ENCODE results near the gene IQCE.

The IQCE gene

GRCh38 chr7:2660359-2661095, 101.7 kb downstream of the IQCE start:
- in situ Hi-C loops (cut with MboI; ENCODE audit: low sequenced_read_pairs): no loop called here

- in situ Hi-C loops (cut with MboI; ENCODE audit: low sequenced_read_pairs): no loop called here
Measured at GRCh38 chr7:2661096-2661449, 102.3 kb downstream of the IQCE start.

- in situ Hi-C loops (cut with MboI; ENCODE audit: low sequenced_read_pairs): no loop called here
Measured at GRCh38 chr7:2661602-2662272, 103.0 kb downstream of the IQCE start.

- in situ Hi-C loops (cut with MboI; ENCODE audit: low sequenced_read_pairs): no loop called here
Measured at GRCh38 chr7:2662273-2663120, 103.7 kb downstream of the IQCE start.

- in situ Hi-C loops (cut with MboI; ENCODE audit: low sequenced_read_pairs): no loop called here
Measured at GRCh38 chr7:2663121-2663886, 104.5 kb downstream of the IQCE start.

GRCh38 chr7:2663960-2664359, 105.2 kb downstream of the IQCE start:
- in situ Hi-C loops (cut with MboI; ENCODE audit: low sequenced_read_pairs): no loop called here
